HG02678 (cell line): ENCODE measurements around the gene OIT3.
"Not testable (repeated sequence)": the region's sequence is repeated elsewhere in the genome, so short reads cannot be mapped to it uniquely, and the experiment has no call there.

Experiments
- ATAC-seq: cut with Tn5 transposase; IDR thresholded peaks from one replicate; pipeline ENCODE4 v1.9.1; 2021; ENCODE audit warnings: mild to moderate bottlenecking, moderate library complexity; ENCODE audit not compliant: unreplicated experiment

The OIT3 gene

GRCh38 chr10:72899545-72899944 is 6.0 kb downstream of the OIT3 start:
- no peak for ATAC-seq

- ATAC-seq = not testable (repeated sequence)
Measured at GRCh38 chr10:72903941-72904446, 10.5 kb downstream of the OIT3 start.

DNA sequence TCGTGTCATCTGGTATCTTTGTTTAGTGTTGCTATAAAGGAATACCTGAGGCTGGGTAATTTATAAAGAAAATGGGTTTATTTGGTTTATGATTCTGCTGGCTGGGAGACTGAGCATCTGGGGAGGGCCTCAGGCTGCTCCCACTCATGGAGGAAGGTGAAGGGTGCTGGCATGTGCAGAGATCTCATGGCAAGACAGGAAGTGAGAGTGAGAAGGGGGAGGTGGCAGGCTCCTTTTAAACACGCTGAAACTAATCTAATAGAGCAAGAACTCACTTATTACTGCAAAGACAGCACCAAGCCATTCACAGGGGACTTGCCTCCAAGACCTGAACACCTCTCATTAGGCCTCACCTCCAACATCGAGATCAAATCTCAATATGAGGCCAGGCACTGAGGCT is 11.3 kb downstream of the OIT3 start:
- ATAC-seq = no peak

GRCh38 chr10:72906446-72906845 is 12.9 kb downstream of the OIT3 start:
- ATAC-seq = no peak

DNA sequence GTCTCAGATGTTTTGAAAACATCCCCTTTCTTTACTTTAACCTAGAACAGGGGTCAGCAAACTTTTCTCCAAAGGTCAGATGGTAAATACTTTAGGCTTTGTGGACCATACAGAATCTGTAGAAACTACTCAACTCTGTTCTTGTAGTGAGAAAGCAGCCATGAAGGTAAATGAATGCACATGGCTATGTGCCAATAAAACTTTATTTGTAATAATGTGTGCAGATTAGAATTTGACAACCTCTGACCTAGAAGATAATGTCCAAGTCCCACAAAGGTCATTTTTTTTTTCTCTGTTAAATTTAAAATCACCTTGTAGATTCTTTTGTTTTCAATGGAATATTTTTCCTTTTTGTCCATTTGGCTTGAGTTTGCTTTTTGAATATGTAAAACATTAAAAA is 17.2 kb downstream of the OIT3 start:
- ATAC-seq = no peak

- no peak for ATAC-seq
Measured at GRCh38 chr10:72911758-72912157, 18.2 kb downstream of the OIT3 start.

DNA sequence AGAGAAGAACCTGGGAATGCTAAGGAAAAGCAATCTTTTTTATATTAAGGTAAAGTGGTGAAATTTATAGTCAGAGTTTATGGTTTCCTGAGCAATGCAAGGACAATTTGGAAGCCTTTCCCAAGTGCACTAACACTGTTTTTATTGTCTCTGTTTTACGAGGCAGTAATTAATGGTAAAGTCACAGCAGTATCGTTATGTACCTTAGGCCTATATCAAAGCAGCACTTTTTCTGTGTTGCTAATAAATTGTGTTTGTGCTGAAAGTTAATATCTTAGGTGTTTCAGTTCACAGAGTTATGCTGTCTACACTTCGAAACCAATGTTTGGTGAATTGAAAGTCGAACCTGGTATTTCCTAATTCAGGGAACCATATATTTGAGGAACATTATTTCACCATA is 19.2 kb downstream of the OIT3 start:
- no peak for ATAC-seq

DNA sequence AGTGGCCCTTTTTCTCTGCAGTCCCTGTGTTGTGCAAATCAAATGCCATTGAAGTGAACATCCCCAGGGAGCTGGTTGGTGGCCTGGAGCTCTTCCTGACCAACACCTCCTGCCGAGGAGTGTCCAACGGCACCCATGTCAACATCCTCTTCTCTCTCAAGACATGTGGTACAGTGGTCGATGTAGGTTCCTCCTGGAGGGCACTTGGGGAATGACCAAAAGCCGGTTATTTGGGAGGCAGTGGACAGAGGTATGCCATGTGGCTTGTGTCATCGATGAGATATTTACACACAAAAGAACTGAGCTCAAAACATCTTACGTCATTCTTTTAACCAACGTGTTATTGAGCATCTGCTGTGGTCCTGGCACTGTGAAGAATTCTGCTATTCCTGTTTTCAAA is 19.7 kb downstream of the OIT3 start:
- no peak for ATAC-seq

- not testable (repeated sequence) for ATAC-seq
Measured at GRCh38 chr10:72917201-72917600, 23.7 kb downstream of the OIT3 start.

- not testable (repeated sequence) for ATAC-seq
Measured at GRCh38 chr10:72917803-72918332, 24.3 kb downstream of the OIT3 start.

GRCh38 chr10:72918352-72918751 is 24.8 kb downstream of the OIT3 start:
- ATAC-seq = no peak

GRCh38 chr10:72921147-72921683 is 27.7 kb downstream of the OIT3 start:
- not testable (repeated sequence) for ATAC-seq

DNA sequence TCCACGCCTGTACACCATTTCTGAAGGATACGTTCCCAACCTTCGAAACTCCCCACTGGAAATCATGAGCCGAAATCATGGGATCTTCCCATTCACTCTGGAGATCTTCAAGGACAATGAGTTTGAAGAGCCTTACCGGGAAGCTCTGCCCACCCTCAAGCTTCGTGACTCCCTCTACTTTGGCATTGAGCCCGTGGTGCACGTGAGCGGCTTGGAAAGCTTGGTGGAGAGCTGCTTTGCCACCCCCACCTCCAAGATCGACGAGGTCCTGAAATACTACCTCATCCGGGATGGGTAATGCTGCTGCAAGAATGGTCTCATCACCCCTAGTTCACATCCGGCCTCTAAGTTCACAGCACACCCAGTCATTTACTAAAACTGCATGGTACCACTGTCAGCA is 30.8 kb downstream of the OIT3 start:
- no peak for ATAC-seq

GRCh38 chr10:72925951-72926465 is 32.5 kb downstream of the OIT3 start:
- ATAC-seq = no peak

DNA sequence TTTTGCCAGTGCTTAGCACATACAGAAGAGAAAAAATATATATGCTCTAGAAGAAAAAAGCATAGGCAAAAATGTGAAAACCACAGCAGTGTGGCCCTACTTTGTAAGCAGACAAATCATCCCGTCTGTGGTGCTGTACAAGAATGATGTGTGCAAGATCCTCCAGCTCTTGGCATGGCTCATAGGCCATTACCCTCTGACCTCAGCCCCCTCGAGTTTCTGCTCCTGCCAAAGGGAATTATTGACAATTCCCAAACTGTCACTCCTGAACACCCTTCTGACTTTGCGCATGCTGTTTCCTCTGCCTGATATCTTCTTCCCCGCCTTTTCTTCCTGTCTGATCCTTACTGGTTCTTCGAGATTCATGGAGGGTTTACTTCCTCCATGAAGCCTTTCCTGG is 33.9 kb downstream of the OIT3 start:
- no peak for ATAC-seq

DNA sequence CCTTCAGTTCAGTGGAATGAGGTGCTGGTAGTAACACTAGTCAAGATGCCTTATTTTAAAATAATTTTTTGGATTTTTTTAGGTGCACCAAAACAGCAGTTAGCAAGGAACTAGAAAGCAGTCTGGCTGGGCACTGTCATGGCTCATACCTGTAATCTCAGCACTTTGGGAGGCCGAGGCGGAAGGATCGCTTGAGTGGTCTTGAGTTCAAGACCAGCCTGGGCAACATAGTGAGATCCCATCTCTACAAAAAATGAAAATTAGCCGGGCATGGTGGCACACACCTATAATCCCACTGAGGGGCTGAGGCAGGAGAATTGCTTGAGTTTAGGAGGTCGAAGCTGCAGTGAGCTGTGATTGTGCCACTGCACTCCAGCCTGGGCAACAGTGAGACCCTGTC is 35.3 kb downstream of the OIT3 start:
- no peak for ATAC-seq

- no peak for ATAC-seq
Measured at GRCh38 chr10:72930276-72930675, 36.7 kb downstream of the OIT3 start.

- ATAC-seq = no peak
Measured at GRCh38 chr10:72932259-72933015, 38.9 kb downstream of the OIT3 start.

DNA sequence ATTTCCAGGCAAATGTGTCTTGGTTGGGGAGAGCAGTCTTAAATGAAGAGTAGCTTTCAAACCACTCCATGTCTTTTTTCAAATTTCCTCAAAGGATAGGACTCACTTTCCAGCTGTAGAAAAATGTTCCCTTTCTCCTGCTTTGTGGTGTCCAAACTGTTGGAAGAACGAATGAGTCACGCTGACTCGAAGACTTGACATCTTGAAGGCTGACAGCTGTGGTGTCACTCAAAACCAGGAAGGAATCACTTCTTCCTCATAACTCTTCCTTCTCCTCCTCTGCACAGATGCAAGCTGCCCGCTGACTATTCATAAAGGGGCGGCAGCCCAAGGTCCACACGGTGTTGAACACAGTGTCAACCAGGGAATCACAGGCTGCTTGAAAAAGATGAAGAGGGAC is 41.8 kb downstream of the OIT3 start:
- ATAC-seq = no peak

- ATAC-seq = no peak
Measured at GRCh38 chr10:72943498-72944234, 50.1 kb downstream of the OIT3 start.

- ATAC-seq = no peak
Measured at GRCh38 chr10:72946963-72947362, 53.4 kb downstream of the OIT3 start.
